CD4-positive, alpha-beta T cell (primary cell): ENCODE results near the gene NKAIN2. TPM values are rescaled to one million over a fixed set of nuclear protein-coding genes. Genes with fewer than 3 reads are reported as not detected.

ENCODE experiments used
- ATAC-seq: fragments of 200-7000 bp; cut with Tn5 transposase; one replicate; pipeline ENCODE4 v1.10.0; 2022; ENCODE audit warnings: mild to moderate bottlenecking; ENCODE audit not compliant: poor library complexity
- CTCF ChIA-PET: fragments of 350-600 bp; sonication (Branson Sonifier 250); formaldehyde crosslinking; loops from one replicate; lab custom pipeline; 2021; ENCODE audit warnings: antibody characterized with exemption, inconsistent platforms; lab: Charles Lee
- POLR2A ChIA-PET: fragments of 350-600 bp; sonication (Branson Sonifier 250); formaldehyde crosslinking; loops from one replicate; lab custom pipeline; 2021; ENCODE audit warnings: antibody characterized with exemption, inconsistent platforms; lab: Charles Lee
- DNase-seq, 14 experiments: peaks; one replicate each; pipeline ENCODE4 v3.0.0-alpha.2; 2013 to 2020; ENCODE audit warnings: mixed read lengths in 2 of 14
- H3K27ac ChIP-seq, 2 donors: one replicate each; pipeline versions ENCODE4 v1.5.1 to v1.7.0; 2013; ENCODE audit warnings: low read length in 2 of 2, low read depth in 1 of 2, mild to moderate bottlenecking in 1 of 2
- H3K27me3 ChIP-seq, 2 experiments: 1 replicate in 1 of 2; 2 replicates in 1 of 2; pipeline versions ENCODE4 v1.6.1 to v1.7.0; 2013; ENCODE audit warnings: low read length in 2 of 2, control low read depth in 1 of 2, mild to moderate bottlenecking in 1 of 2, moderate library complexity in 1 of 2; ENCODE audit not compliant: insufficient read depth in 2 of 2, control insufficient read depth in 1 of 2
- H3K36me3 ChIP-seq: one replicate; pipeline ENCODE4 v1.6.1; 2013; ENCODE audit warnings: low read length, control low read depth; ENCODE audit not compliant: insufficient read depth
- H3K4me1 ChIP-seq: one replicate; pipeline ENCODE4 v1.6.1; 2013; ENCODE audit warnings: low read length, control low read depth; ENCODE audit not compliant: insufficient read depth
- H3K4me3 ChIP-seq: one replicate; pipeline ENCODE4 v1.5.1; 2013; ENCODE audit warnings: mild to moderate bottlenecking, low read length, moderate library complexity
- H3K9me3 ChIP-seq, 2 experiments: 1 replicate in 1 of 2; 2 replicates in 1 of 2; pipeline versions ENCODE4 v1.6.1 to v1.7.0; 2013; ENCODE audit warnings: low read length in 2 of 2, mild to moderate bottlenecking in 2 of 2, control low read depth in 1 of 2, moderate library complexity in 1 of 2; ENCODE audit not compliant: control insufficient read depth in 1 of 2, insufficient read depth in 1 of 2
- H3K27ac Mint-ChIP-seq: one replicate; pipeline ENCODE4 v1.8.0; 2020; ENCODE audit warnings: mixed read lengths
- H3K27me3 Mint-ChIP-seq: one replicate; pipeline ENCODE4 v1.8.0; 2021; ENCODE audit warnings: mixed read lengths
- H3K36me3 Mint-ChIP-seq: one replicate; pipeline ENCODE4 v1.8.0; 2021; ENCODE audit warnings: low read depth, mixed read lengths
- H3K4me1 Mint-ChIP-seq: one replicate; pipeline ENCODE4 v1.8.0; 2021; ENCODE audit warnings: low read depth, mixed read lengths
- H3K4me3 Mint-ChIP-seq: one replicate; pipeline ENCODE4 v1.8.0; 2020; ENCODE audit warnings: mild to moderate bottlenecking, mixed read lengths
- H3K9me3 Mint-ChIP-seq: one replicate; pipeline ENCODE4 v1.8.0; 2020; ENCODE audit warnings: mixed read lengths
- intact Hi-C, 2 experiments: fragments of 100-400 bp; cut with DNase I in 1 of 2; cut with micrococcal nuclease in 1 of 2; formaldehyde crosslinking; loops; one replicate each; pipeline versions ENCODE4 v1.15.1 to v1.9.0; 2023 to 2025; cut with DNase I, micrococcal nuclease
- total RNA-seq, 174 experiments: library from RNA in 2 of 174; stranded (reverse) in 2 of 174; gene quantifications; one replicate each; pipeline ENCODE4 v1.2.3 and lab custom pipeline; 2021 to 2026
- TF ChIP-seq, protein P1 (sequence below): fragments of 200-600 bp; IDR thresholded peaks from one replicate; pipeline ENCODE4 v1.8.0; 2022; ENCODE audit warnings: antibody characterized with exemption, mild to moderate bottlenecking

Gene NKAIN2
- total RNA-seq, 2 experiments from 2014 or later: not detected

DNA sequence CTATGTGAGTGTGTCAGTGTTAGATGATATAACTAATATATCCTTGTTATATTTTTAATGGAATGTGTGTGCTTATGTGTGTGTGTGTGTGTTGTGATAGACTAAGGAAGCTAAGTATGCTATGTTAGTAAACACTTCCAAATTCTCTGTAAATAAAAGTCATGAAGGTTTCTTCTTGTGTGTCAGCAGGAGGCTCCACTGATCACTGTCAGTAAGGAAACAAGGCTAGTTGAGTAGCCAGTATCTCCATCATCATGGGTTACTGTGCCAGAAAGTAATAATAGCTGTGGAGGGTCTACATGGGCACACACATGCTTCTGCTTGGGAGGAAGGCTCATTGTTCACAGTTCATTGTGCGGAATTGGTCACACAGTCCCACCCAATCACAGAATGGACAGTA lies 855.8 kb downstream of the NKAIN2 start:
- intact Hi-C loops: no loop called here
- no peak for DNase-seq
- POLR2A ChIA-PET: no interaction called here
- Histone ChIP-seq H3K4me3 (no peak overlapping the region), H3K9me3 (peaks cover 0 to 5% of the 10 kb centered on the region in 2 experiments), H3K36me3 (no peaks in the 10 kb centered on the region), H3K27ac (no peak overlapping the region), H3K27me3 (no peaks in the 10 kb centered on the region), H3K4me1 (no peaks in the 10 kb centered on the region)
- Mint-ChIP-seq H3K4me1 (no peaks in the 10 kb centered on the region), H3K36me3 (no peaks in the 10 kb centered on the region), H3K27ac (no peak overlapping the region), H3K9me3 (peaks cover under 1% of the 10 kb centered on the region), H3K4me3 (no peak overlapping the region), H3K27me3 (no peaks in the 10 kb centered on the region)
- no peak for ATAC-seq
- CTCF ChIA-PET: no interaction called here
- TF ChIP-seq, protein P1, sequence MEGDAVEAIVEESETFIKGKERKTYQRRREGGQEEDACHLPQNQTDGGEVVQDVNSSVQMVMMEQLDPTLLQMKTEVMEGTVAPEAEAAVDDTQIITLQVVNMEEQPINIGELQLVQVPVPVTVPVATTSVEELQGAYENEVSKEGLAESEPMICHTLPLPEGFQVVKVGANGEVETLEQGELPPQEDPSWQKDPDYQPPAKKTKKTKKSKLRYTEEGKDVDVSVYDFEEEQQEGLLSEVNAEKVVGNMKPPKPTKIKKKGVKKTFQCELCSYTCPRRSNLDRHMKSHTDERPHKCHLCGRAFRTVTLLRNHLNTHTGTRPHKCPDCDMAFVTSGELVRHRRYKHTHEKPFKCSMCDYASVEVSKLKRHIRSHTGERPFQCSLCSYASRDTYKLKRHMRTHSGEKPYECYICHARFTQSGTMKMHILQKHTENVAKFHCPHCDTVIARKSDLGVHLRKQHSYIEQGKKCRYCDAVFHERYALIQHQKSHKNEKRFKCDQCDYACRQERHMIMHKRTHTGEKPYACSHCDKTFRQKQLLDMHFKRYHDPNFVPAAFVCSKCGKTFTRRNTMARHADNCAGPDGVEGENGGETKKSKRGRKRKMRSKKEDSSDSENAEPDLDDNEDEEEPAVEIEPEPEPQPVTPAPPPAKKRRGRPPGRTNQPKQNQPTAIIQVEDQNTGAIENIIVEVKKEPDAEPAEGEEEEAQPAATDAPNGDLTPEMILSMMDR: no peak

GRCh38 chr6:124660185-124660584 lies 856.5 kb downstream of the NKAIN2 start:
- TF ChIP-seq, protein P1: no peak
- H3K36me3 Mint-ChIP-seq: no peaks in the 10 kb centered on the region
- ChIA-PET POLR2A (no interaction called here), CTCF (no interaction called here)
- H3K4me3 Mint-ChIP-seq: no peak overlapping the region
- no peak overlapping the region for H3K4me3 ChIP-seq
- DNase-seq: no peak
- H3K27ac ChIP-seq: no peak overlapping the region
- no peaks in the 10 kb centered on the region for H3K9me3 Mint-ChIP-seq
- H3K27me3 Mint-ChIP-seq: no peaks in the 10 kb centered on the region
- H3K4me1 ChIP-seq: no peaks in the 10 kb centered on the region
- no peak for ATAC-seq
- H3K9me3 ChIP-seq: peaks cover 0 to 5% of the 10 kb centered on the region in 2 experiments
- H3K27me3 ChIP-seq: no peaks in the 10 kb centered on the region
- no peaks in the 10 kb centered on the region for H3K36me3 ChIP-seq
- intact Hi-C loops: no loop called here
- H3K4me1 Mint-ChIP-seq: no peaks in the 10 kb centered on the region
- no peak overlapping the region for H3K27ac Mint-ChIP-seq

GRCh38 chr6:124661097-124661661 lies 857.5 kb downstream of the NKAIN2 start:
- Mint-ChIP-seq H3K9me3 (no peaks in the 10 kb centered on the region), H3K27ac (no peak overlapping the region), H3K4me1 (no peaks in the 10 kb centered on the region), H3K36me3 (no peaks in the 10 kb centered on the region), H3K4me3 (no peak overlapping the region), H3K27me3 (no peaks in the 10 kb centered on the region)
- no peak overlapping the region for H3K4me3 ChIP-seq
- no peak for ATAC-seq
- ChIA-PET POLR2A (no interaction called here), CTCF (no interaction called here)
- no peak overlapping the region for H3K27ac ChIP-seq
- peaks cover 0 to 5% of the 10 kb centered on the region in 2 experiments for H3K9me3 ChIP-seq
- no peaks in the 10 kb centered on the region for H3K36me3 ChIP-seq
- DNase-seq: no peak
- TF ChIP-seq, protein P1: no peak
- no peaks in the 10 kb centered on the region for H3K27me3 ChIP-seq
- intact Hi-C loops: no loop called here
- no peaks in the 10 kb centered on the region for H3K4me1 ChIP-seq
